C1 segment of cervical spinal cord (tissue), 14 donors: ENCODE results near the gene TMEM63C.
A peak's percentile ranks its signal among the peaks of the same experiment; 100 is the strongest.

Experiments
- DNase-seq, 14 donors: peaks; one replicate each; lab custom pipeline; 2025; lab: John Stamatoyannopoulos, UW

The TMEM63C gene

GRCh38 chr14:77251870-77252269 lies 70.3 kb downstream of the TMEM63C start:
- DNase-seq, result no peak

DNA sequence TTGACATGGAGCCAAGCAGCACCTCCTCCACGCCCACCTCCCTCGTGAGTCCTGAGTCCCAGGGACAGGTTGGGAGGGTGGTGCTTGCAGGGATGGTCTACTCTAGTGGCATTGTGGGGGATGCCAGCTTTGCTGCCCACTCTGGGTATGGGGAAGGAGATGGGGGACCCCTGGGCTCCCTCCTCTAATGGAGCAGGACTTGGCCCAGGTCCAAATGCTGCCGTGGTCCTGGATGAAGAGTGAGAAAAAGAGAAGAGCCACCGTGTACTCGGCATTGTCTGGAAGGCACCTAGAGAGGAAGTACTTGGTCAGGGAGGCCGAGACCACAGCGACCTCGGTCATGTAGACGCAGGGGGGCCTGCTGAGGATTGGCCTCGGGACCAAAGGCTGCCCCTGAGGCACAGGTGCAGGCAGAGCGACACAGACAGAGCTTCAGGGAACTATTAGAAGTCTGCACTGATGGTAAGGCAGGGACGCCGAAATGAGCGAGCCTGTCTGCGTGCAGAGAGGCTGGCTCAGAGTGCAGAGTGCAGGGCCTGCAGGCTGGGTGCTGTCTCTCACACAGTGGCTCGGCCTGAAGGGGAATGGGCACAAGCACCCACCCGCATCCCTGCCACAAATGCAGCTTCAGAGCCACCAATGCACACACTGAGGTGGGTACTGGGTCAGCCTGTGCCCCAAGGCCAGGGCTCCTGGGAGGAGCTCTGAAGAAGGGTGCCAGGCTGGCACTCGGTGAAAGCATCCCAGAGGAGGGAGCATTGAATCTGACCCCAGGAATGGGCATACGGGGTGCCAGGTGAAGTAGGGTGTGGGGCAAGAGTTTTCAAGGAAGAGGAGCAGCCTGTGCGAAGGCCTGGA lies 72.0 kb downstream of the TMEM63C start:
- DNase-seq, result no peak

- no peak for DNase-seq
Measured at GRCh38 chr14:77256694-77257093, 75.1 kb downstream of the TMEM63C start.

DNA sequence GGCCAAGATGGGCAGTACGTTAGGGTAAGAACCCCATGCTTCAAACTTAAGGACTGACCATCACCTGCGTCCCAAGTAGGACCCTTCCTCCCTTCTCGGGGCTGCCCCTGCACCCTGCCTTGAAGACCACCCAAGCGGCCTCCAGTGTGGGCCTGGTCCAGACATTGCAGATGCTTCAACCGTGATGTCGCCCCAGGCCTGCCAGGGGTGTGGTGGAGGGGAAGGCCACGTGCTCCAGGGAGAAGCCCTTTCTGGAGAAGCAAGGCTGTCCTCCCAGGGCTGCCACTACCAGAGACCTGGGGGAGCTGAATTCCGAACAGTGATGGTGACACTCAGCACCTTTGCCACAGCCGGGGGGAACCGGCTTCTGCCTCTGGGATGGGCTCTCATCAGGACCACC lies 76.1 kb downstream of the TMEM63C start:
- DNase-seq, result no peak

GRCh38 chr14:77258566-77258965 lies 77.0 kb downstream of the TMEM63C start:
- DNase-seq, result no peak

GRCh38 chr14:77259025-77259715 lies 77.6 kb downstream of the TMEM63C start:
- DNase-seq, result no peak

GRCh38 chr14:77260199-77260598 lies 78.6 kb downstream of the TMEM63C start:
- DNase-seq, result no peak

- DNase-seq, result peak in 3 of 14 donors; percentile 14 to 26 (median 20)
Measured at GRCh38 chr14:77260631-77261030, 79.0 kb downstream of the TMEM63C start.

- peak in 1 of 14 donors; percentile 94 for DNase-seq
Measured at GRCh38 chr14:77264466-77265186, 83.0 kb downstream of the TMEM63C start.

DNA sequence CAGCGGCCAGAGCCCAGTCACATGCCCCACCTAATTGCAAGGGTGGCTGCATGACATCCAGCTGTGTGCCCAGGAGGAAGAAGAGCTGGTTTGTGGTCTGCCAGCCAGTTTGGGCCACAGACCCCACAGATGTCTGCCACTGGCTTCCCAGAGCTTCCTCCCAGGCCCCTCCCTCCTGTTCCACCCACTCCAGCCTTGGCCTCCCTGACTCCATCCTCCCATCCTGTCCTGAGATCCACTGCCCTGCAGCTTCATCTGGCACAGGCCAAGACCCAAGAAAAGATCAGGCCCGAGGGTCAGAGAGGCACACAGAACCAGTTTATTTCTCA lies 83.6 kb downstream of the TMEM63C start:
- no peak for DNase-seq

DNA sequence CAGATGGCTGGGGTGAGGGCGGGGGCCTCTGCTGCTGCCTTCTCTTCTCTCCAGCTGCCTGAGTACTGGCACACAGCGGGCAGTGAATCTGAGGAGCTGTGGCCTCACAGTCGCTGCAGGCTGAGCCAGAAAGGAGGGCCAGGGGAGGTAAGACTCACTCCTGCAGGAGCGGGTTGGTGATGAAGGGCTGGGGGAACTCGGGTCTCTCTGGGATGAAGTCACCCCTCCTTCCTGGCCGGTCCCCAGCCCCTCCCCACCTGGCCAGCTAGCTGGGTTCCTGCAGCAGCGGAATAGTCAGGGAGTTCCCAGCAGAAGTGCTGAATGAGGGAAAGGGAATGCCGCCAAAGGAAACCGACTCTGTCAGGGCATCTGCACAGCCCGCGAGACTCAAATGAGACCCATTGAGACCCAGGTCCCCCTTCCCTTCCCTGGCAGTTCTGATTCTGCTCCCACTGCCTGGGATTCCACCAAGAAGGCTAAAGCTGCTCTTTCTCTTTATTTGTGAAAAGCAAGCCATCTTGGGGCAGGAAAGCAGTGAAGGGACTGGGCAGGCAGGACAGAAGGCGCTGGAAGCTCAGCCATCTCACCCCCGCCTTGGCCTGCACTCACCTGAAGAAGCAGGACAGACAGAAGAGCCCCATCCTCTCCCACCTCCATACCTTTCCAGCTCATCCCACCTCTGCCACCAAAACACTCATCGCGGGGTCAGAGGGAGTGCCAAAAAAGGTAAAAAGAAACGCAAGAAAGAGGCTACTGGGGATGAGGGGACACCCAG lies 84.2 kb downstream of the TMEM63C start:
- DNase-seq, result peak in 2 of 14 donors; percentile 17 to 34

GRCh38 chr14:77266336-77266735 lies 84.7 kb downstream of the TMEM63C start:
- no peak for DNase-seq

GRCh38 chr14:77267937-77268699 lies 86.5 kb downstream of the TMEM63C start:
- no peak for DNase-seq

DNA sequence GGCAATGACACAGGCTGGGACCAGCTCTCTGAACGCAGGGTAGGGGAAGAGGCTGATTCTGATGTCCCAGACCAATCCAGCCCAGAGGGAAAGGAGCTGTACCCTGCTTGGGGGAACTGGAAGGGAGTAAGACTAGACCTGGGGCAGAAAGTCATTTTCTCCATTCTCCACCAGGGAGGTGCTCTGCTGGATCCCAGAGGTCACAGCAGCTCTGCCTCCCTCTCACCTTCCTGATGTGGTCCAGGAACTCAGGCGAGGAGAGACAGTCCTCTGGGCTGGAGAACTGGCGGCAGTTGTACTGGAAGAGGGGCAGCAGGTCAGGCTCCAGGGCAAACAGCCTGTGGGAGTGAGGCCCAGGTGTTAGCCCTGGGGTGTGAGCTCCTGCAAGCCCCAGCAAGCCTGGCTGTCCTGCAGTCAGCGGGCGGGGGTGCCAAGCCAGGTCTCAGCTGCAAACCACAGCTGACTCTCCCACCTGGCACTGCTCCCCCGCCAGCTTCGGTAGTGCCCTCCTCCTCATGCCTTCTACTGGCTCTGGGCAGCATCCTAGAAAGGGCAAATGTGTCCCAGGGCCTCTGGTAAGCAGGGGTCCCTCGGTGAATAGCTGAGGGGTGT lies 87.5 kb downstream of the TMEM63C start:
- no peak for DNase-seq

DNA sequence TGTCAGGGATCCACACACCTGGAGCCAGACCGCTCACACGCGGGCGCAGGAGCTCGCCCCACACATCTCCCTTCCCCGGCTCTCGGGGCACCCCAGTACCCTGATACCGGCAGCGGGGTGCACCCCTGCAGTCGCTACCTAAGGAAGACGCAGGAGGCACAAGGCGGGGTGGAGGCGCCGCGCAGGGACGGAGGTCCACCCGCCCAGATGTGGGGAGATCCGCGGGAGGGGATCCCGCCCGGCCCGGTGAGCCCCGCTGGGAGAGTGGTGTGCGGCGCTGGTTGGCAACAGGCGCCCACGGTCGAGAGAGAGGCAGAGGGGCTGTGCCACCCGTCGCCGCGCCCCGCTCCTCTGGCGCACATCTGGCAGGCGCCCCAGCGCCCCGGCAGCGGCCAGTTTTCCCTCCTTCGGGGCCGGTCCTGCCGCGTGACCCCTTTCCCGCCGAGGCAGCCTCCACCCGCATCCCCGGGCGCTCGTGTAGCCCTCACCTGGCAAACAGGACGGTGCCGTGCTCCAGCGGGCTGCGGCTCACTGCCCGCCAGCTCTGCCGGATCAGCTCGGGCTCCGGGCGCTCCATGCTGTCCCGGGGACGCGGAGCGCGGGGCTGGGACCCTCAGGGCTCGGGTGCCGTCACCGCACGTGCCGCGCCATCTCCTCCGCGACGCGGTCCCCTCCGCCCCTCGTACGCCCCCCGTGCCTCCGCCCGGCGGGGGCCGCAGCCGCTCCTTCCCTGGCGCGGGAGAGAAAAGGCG lies 88.9 kb downstream of the TMEM63C start:
- no peak for DNase-seq

GRCh38 chr14:77271113-77271710 lies 89.6 kb downstream of the TMEM63C start, which contains the start of gene NGB:
Gene NGB (minus strand): TSS chr14:77271206. CDS start chr14:77270937, 269 bp downstream.
- no peak for DNase-seq

GRCh38 chr14:77272261-77272660 lies 90.7 kb downstream of the TMEM63C start:
- DNase-seq, result no peak

DNA sequence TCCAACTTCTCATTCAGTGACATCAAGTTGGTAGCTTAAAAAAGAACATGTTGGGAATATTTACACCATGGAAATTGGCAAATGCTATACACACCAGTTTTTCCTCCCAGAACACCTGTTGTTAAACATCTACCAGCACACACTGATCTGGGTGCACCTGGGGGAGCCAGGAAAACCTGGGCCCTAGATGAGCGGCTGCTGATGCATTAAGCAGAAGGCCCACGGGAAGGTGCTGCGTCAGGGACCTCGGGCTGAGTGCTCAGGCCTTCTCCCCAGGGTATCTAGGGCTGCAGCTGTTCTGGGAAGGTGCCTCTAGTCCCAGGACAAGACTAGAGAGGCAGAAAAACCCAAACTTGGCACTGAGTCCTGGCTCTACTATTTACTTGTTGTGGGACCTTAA lies 92.2 kb downstream of the TMEM63C start:
- DNase-seq, result no peak

GRCh38 chr14:77275041-77275580 lies 93.5 kb downstream of the TMEM63C start:
- DNase-seq, result peak in 8 of 14 donors; percentile 24 to 83 (median 52)
